Kidney epithelial cell (primary cell): Measurements from ENCODE around the gene SRSF3. TPM values are rescaled to one million over a fixed set of nuclear protein-coding genes. Genes with fewer than 3 reads are reported as not detected.

ENCODE experiments used
- DNase-seq: peaks from one replicate; pipeline ENCODE4 v3.0.0-alpha.2; 2010; ENCODE audit warnings: low read depth
- H3K27me3 ChIP-seq: 2 replicates; pipeline ENCODE4 v1.6.0; 2011; ENCODE audit warnings: low read length; ENCODE audit not compliant: control insufficient read depth, insufficient read depth
- H3K36me3 ChIP-seq: 2 replicates; pipeline ENCODE4 v1.5.1; 2011; ENCODE audit warnings: low read length; ENCODE audit not compliant: control insufficient read depth, insufficient read depth
- H3K4me3 ChIP-seq: 2 replicates; pipeline ENCODE4 v1.5.1; 2011; ENCODE audit warnings: low read depth, mild to moderate bottlenecking, control low read depth, low read length
- CTCF ChIP-seq: IDR thresholded peaks from 2 replicates; pipeline ENCODE4 v1.5.1; 2011; ENCODE audit warnings: mild to moderate bottlenecking, moderate library complexity, low read length, control low read depth, inconsistent platforms; ENCODE audit not compliant: insufficient read depth, poor library complexity, severe bottlenecking
- total RNA-seq: library from RNA; depleted of rRNA; stranded (reverse); fragments of >200 nt; gene quantifications from 2 replicates; pipeline ENCODE4 v1.2.3, GENCODE V29; 2015

The SRSF3 gene
- total RNA-seq: 177 and 317 TPM in 2 replicates

- H3K27me3 ChIP-seq: no peaks in the 10 kb centered on the region
- DNase-seq: peak; percentile 90
- peak within 1 kb of the TSS; percentile 84 for H3K4me3 ChIP-seq
- no peaks in the 10 kb centered on the region for H3K36me3 ChIP-seq
- TF ChIP-seq CTCF: peak; percentile 44
Measured at GRCh38 chr6:36594029-36594815, at the start of gene SRSF3. Gene SRSF3, plus strand, starts transcription at chr6:36594362. Its CDS starts 2,401 bp downstream, at chr6:36596763.

- Histone ChIP-seq H3K36me3 (no peaks in the 10 kb centered on the region), H3K27me3 (no peaks in the 10 kb centered on the region), H3K4me3 (peak overlapping the region; percentile 87)
- DNase-seq: no peak
- no peak for TF ChIP-seq CTCF
Measured at GRCh38 chr6:36545767-36546307, 48.3 kb upstream of the SRSF3 start.

GRCh38 chr6:36546308-36546919 is 47.7 kb upstream of the SRSF3 start:
- peak overlapping the region; percentile 87 for H3K4me3 ChIP-seq
- no peak for DNase-seq
- no peaks in the 10 kb centered on the region for H3K27me3 ChIP-seq
- no peaks in the 10 kb centered on the region for H3K36me3 ChIP-seq
- TF ChIP-seq CTCF: no peak

- TF ChIP-seq CTCF: peak; percentile 27
- H3K4me3 ChIP-seq: peak within 1 kb of the TSS; percentile 87
- H3K27me3 ChIP-seq: no peaks in the 10 kb centered on the region
- H3K36me3 ChIP-seq: no peaks in the 10 kb centered on the region
- DNase-seq: peak; percentile 55
Measured at GRCh38 chr6:36546920-36547645, 47.1 kb upstream of the SRSF3 start, which contains the start of gene STK38. Gene STK38, minus strand, starts transcription at chr6:36547479. Its CDS starts 7,277 bp downstream, at chr6:36540202.

- Histone ChIP-seq H3K36me3 (no peaks in the 10 kb centered on the region), H3K27me3 (no peaks in the 10 kb centered on the region), H3K4me3 (no peak overlapping the region)
- no peak for DNase-seq
- no peak for TF ChIP-seq CTCF
Measured at GRCh38 chr6:36547646-36548400, 46.3 kb upstream of the SRSF3 start.
